Activated naive CD4-positive, alpha-beta T cell treated with anti-CD3 and anti-CD28 coated beads, Interleukin-2, amount 50 U/mL, for 24 hours (primary cell): ENCODE measurements around the gene RALGPS1.

ENCODE experiments used
- H3K27ac Mint-ChIP-seq: one replicate; pipeline ENCODE4 v1.8.0; 2021; ENCODE audit warnings: mild to moderate bottlenecking, mixed read lengths
- H3K27me3 Mint-ChIP-seq: one replicate; pipeline ENCODE4 v1.8.0; 2021; ENCODE audit warnings: mixed read lengths
- H3K36me3 Mint-ChIP-seq: one replicate; pipeline ENCODE4 v1.8.0; 2021; ENCODE audit warnings: mixed read lengths
- H3K4me1 Mint-ChIP-seq: one replicate; pipeline ENCODE4 v1.8.0; 2021; ENCODE audit warnings: mixed read lengths
- H3K4me3 Mint-ChIP-seq: one replicate; pipeline ENCODE4 v1.8.0; 2021; ENCODE audit warnings: mild to moderate bottlenecking, mixed read lengths
- H3K9me3 Mint-ChIP-seq: one replicate; pipeline ENCODE4 v1.8.0; 2021; ENCODE audit warnings: mixed read lengths

The RALGPS1 gene

GRCh38 chr9:126985870-126986498 lies 71.4 kb downstream of the RALGPS1 start:
- H3K27ac Mint-ChIP-seq: peak overlapping the region; percentile 64
- peaks cover 59% of the 10 kb centered on the region for H3K27me3 Mint-ChIP-seq
- H3K36me3 Mint-ChIP-seq: peaks cover 13% of the 10 kb centered on the region
- H3K9me3 Mint-ChIP-seq: no peaks in the 10 kb centered on the region
- H3K4me3 Mint-ChIP-seq: peak overlapping the region; percentile 72
- peaks cover 54% of the 10 kb centered on the region for H3K4me1 Mint-ChIP-seq

DNA sequence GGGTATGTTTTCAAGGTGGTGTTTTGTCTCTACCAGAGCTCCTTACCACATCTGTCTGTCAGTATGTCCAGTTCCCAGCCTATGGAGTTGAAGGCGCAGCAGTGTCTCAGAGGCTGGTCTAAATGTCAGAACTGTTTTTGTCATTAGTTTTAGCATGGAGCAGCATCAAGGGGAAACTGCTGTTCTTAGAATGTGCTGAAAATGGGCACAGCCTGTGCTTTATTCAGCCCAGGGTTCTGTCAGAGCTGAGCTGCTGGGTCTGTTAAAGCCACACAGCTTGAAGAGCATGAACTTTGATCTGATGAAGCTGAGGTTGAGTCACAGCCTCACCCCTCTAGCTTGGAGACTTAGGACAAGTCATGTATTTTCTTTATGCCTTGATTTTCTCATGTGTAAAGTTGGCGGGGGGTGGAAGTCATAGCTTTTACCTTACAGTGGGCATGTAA lies 71.9 kb downstream of the RALGPS1 start:
- peaks cover 13% of the 10 kb centered on the region for H3K36me3 Mint-ChIP-seq
- H3K9me3 Mint-ChIP-seq: no peaks in the 10 kb centered on the region
- H3K4me3 Mint-ChIP-seq: peak overlapping the region; percentile 72
- peak overlapping the region; percentile 1 for H3K27ac Mint-ChIP-seq
- H3K4me1 Mint-ChIP-seq: peaks cover 54% of the 10 kb centered on the region
- peaks cover 60% of the 10 kb centered on the region for H3K27me3 Mint-ChIP-seq

GRCh38 chr9:126988857-126989256 lies 74.3 kb downstream of the RALGPS1 start:
- Mint-ChIP-seq H3K9me3 (peaks cover 8% of the 10 kb centered on the region), H3K4me1 (peaks cover 54% of the 10 kb centered on the region), H3K27ac (no peak overlapping the region), H3K27me3 (peaks cover 62% of the 10 kb centered on the region), H3K36me3 (peaks cover 20% of the 10 kb centered on the region), H3K4me3 (peak overlapping the region; percentile 1)

DNA sequence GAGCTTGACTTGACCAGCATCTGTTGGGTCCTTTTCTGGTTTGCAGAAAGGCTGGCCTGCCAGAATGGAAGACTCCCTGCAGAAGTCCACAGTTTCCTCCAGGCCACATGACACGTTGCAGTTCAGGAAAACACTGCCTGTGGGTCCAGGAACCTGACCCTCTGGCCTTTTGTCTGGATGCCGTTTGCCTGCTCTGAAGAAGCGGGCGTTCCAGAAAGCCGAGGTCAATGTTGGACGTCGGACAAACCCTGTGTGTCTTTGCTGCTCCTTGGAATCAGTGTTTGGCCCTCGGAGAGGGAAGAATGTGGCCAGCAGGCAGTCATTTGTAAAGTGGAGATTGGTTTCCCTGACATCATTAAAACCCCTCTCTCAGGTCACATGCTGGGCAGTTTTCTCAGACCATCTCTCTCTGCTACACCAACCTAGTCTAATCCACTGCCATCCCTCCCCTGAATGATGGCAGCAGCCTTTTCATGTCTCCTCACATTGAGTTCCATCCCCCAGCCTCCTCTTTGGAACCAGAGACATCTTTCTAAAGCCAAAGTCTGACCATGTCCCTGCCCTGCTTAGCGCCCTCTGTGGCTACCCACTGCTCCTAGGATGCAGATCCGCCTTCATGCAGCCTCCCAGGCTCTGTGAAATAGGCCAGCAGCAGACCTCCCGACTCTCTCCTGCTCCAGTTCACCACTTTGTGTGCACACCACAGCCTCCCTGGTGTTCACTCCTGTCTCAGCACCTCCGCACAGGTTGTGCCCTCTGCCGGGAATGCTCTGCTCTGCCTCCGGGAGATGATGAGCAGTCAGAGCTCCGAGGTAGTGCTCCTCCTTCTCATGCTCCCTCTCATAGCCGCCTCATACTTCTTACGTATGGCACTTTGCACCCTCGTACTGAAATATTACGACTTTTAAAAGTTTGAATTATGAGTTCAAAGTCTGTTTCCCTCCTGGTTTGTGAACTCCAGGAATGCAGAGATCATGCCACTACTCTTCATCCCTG lies 75.6 kb downstream of the RALGPS1 start:
- peaks cover 20% of the 10 kb centered on the region for H3K36me3 Mint-ChIP-seq
- peaks cover 57% of the 10 kb centered on the region for H3K27me3 Mint-ChIP-seq
- H3K9me3 Mint-ChIP-seq: peaks cover 8% of the 10 kb centered on the region
- H3K4me3 Mint-ChIP-seq: no peak overlapping the region
- peak overlapping the region; percentile 47 for H3K27ac Mint-ChIP-seq
- peaks cover 47% of the 10 kb centered on the region for H3K4me1 Mint-ChIP-seq

- H3K4me1 Mint-ChIP-seq: peaks cover 39% of the 10 kb centered on the region
- peaks cover 20% of the 10 kb centered on the region for H3K36me3 Mint-ChIP-seq
- no peak overlapping the region for H3K27ac Mint-ChIP-seq
- peaks cover 56% of the 10 kb centered on the region for H3K27me3 Mint-ChIP-seq
- no peak overlapping the region for H3K4me3 Mint-ChIP-seq
- peaks cover 8% of the 10 kb centered on the region for H3K9me3 Mint-ChIP-seq
Measured at GRCh38 chr9:126991183-126991582, 76.6 kb downstream of the RALGPS1 start.

GRCh38 chr9:126992427-126992826 lies 77.8 kb downstream of the RALGPS1 start:
- Mint-ChIP-seq H3K4me1 (peaks cover 27% of the 10 kb centered on the region), H3K27me3 (peaks cover 55% of the 10 kb centered on the region), H3K9me3 (peaks cover 8% of the 10 kb centered on the region), H3K36me3 (peaks cover 20% of the 10 kb centered on the region), H3K4me3 (no peak overlapping the region), H3K27ac (no peak overlapping the region)

- no peaks in the 10 kb centered on the region for H3K36me3 Mint-ChIP-seq
- H3K9me3 Mint-ChIP-seq: no peaks in the 10 kb centered on the region
- H3K27me3 Mint-ChIP-seq: peaks cover 10% of the 10 kb centered on the region
- peaks cover 10% of the 10 kb centered on the region for H3K4me1 Mint-ChIP-seq
- H3K27ac Mint-ChIP-seq: no peak overlapping the region
- H3K4me3 Mint-ChIP-seq: no peak overlapping the region
Measured at GRCh38 chr9:126999315-127000068, 84.9 kb downstream of the RALGPS1 start.

GRCh38 chr9:127004946-127005769 lies 90.6 kb downstream of the RALGPS1 start:
- H3K4me3 Mint-ChIP-seq: peak overlapping the region; percentile 40
- peaks cover 18% of the 10 kb centered on the region for H3K4me1 Mint-ChIP-seq
- H3K36me3 Mint-ChIP-seq: peaks cover 2% of the 10 kb centered on the region
- H3K27me3 Mint-ChIP-seq: peaks cover 11% of the 10 kb centered on the region
- H3K27ac Mint-ChIP-seq: no peak overlapping the region
- H3K9me3 Mint-ChIP-seq: no peaks in the 10 kb centered on the region

DNA sequence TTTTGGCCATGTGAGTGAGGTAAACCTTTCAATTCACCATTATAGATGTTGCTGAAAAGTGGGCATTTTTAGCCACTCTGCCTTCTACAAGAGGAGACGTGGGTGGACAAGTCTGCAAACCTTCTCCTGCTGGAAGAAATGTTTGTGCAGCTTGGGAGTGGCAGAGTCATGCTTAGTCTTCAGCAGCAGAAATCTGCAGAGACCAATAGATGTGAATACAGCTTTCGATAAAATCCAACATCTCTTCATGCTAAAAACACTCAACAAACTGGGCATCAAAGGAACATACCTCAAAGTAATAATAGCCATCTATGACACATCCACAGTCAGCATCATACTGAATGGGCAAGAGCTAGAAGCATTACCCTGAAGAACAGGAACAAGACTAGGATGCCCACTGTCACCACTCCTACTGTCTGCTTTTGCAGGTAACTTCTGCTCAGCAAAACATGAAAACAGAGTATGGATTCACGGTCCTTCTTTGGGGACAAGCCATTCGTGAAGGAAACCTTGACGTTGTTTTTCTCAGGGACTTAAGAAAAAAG lies 91.3 kb downstream of the RALGPS1 start:
- no peak overlapping the region for H3K27ac Mint-ChIP-seq
- no peak overlapping the region for H3K4me3 Mint-ChIP-seq
- H3K27me3 Mint-ChIP-seq: peaks cover 14% of the 10 kb centered on the region
- H3K9me3 Mint-ChIP-seq: no peaks in the 10 kb centered on the region
- H3K4me1 Mint-ChIP-seq: peaks cover 18% of the 10 kb centered on the region
- H3K36me3 Mint-ChIP-seq: peaks cover 2% of the 10 kb centered on the region

- Mint-ChIP-seq H3K27ac (no peak overlapping the region), H3K9me3 (no peaks in the 10 kb centered on the region), H3K4me3 (no peak overlapping the region), H3K4me1 (peaks cover 18% of the 10 kb centered on the region), H3K36me3 (peaks cover 2% of the 10 kb centered on the region), H3K27me3 (peaks cover 14% of the 10 kb centered on the region)
Measured at GRCh38 chr9:127007638-127008037, 93.1 kb downstream of the RALGPS1 start.

DNA sequence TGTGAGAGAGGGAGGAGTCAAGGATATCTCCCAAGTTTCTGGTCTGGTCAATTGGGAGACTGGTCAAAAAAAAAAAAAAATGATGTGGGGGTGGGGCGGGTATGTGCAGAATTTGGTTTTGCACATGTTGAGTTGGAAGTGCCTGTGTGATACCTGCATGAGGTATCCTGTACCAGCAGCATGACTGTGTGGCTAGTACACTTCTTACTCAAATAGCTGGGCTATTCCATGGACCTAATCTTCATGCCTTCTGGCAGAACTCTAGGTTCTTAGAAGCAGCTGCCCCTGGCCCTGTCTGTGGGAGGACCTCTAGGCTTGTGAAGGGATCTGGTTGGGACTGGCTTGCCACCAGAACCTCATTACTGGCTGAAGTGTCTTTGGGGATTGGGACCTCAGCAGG lies 93.5 kb downstream of the RALGPS1 start:
- Mint-ChIP-seq H3K9me3 (no peaks in the 10 kb centered on the region), H3K4me3 (no peak overlapping the region), H3K36me3 (peaks cover 2% of the 10 kb centered on the region), H3K27ac (no peak overlapping the region), H3K4me1 (peaks cover 18% of the 10 kb centered on the region), H3K27me3 (peaks cover 14% of the 10 kb centered on the region)

GRCh38 chr9:127011772-127012171 lies 97.2 kb downstream of the RALGPS1 start:
- H3K36me3 Mint-ChIP-seq: peaks cover 4% of the 10 kb centered on the region
- H3K27ac Mint-ChIP-seq: no peak overlapping the region
- H3K9me3 Mint-ChIP-seq: no peaks in the 10 kb centered on the region
- H3K4me3 Mint-ChIP-seq: no peak overlapping the region
- H3K4me1 Mint-ChIP-seq: no peaks in the 10 kb centered on the region
- peaks cover 13% of the 10 kb centered on the region for H3K27me3 Mint-ChIP-seq

GRCh38 chr9:127012250-127012649 lies 97.7 kb downstream of the RALGPS1 start:
- Mint-ChIP-seq H3K9me3 (no peaks in the 10 kb centered on the region), H3K4me3 (no peak overlapping the region), H3K4me1 (no peaks in the 10 kb centered on the region), H3K27ac (no peak overlapping the region), H3K36me3 (peaks cover 4% of the 10 kb centered on the region), H3K27me3 (peaks cover 13% of the 10 kb centered on the region)

DNA sequence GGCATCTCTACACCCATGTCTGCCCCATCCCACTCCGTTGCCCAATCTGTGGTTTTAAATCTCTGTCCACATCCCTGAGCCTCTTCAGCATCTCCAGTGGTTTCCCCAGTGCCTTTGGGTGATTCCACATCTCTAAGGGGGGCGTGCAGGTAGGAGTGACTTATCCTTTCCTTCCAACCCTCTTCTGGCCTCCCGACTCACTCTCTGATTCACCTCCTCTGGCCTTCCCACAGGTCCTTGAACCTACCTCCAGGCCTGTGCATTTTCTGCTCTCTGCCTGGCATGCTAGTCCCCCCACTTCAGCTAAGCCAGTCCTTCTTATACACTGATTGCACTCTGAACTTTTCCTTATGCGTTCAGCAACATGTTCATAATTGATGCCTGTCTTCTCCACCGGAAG lies 99.0 kb downstream of the RALGPS1 start:
- Mint-ChIP-seq H3K9me3 (no peaks in the 10 kb centered on the region), H3K27ac (no peak overlapping the region), H3K4me3 (no peak overlapping the region), H3K36me3 (peaks cover 2% of the 10 kb centered on the region), H3K4me1 (no peaks in the 10 kb centered on the region), H3K27me3 (peaks cover 7% of the 10 kb centered on the region)
